Fibroblast of the conjunctiva (primary cell): ENCODE results near the gene PDE9A.

Experiments
- DNase-seq: peaks from one replicate; pipeline ENCODE4 v3.0.0-alpha.2; 2010; ENCODE audit warnings: low read depth

Gene PDE9A

DNA sequence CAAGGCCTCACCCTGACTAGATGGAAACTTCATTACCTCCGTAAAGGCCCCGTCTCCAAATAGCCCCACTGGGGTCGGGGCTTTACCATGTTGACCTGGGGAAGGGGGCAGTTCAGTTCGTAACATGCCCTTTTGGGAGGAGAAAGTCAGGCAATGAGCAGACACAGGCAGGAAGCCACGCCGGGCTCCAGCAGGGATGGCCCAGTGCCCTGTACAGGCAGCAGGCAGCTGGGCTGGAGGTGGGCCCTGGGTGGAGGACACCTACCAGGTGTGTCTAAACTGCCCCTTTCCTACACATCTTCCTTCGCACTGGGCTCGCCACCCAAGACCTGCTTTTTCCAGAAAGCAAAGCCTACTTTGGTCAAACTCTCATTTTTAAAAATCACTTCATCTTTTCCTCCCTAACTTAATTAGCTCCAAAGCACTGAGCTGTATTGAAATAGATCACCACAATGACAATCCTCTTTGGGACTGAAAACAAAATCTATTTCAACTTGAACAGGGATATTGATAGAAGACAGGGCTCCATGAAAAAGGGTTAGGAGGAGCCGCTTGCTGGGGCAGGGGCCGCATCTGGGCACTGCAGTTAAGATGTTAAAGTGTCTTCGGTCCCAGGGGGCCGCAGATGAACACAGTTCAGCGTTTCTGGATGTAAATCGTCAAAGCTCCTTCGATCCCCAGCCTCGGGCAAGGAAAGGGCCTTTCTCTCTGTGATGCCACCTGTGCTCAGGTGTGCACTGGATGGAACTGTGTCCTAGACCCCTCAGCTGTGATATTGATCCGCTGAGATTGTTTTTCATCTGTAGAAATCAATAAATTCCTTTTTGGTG, 104.6 kb downstream of the PDE9A start:
- DNase-seq, result no peak

DNA sequence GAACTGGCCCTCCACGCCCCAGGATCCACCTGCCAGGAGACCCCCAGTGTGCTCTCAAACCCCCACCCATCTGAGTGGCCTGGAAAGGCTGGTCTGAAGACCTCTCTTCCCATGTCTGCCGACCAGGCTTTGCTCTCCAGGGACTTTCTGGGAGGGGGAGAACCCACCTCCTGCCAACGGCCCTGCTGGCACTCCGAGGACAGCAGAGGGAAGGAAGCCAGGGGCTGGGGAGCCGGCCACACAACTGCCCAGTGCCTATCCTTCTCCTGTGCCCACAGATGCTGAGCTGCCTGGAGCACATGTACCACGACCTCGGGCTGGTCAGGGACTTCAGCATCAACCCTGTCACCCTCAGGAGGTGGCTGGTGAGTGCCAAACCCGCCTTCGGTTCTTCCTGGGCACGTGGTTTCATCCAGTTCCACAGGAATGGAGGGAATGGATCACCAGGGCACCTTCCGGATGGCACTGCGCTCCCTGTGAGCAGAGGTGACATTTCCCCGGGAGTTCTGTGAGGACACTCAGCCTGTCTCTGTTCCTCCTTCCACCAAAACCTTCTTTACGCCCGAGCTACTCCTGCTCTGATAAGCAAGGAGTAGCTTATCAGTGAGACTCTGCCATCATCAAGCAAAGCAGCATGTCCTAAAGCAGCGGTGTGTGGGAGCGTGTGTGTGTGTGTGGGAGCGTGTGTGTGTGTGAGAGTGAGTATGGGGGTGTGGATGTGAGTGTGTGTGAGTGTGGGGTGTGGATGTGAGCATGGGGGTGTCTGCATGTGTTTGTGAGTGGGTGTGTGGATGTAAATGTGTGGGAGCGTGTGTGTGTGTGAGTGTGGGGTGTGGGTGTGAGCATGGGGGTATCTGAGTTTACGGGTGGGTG, 105.5 kb downstream of the PDE9A start:
- DNase-seq, result no peak

GRCh38 chr21:42759594-42759927, 106.1 kb downstream of the PDE9A start:
- DNase-seq, result no peak

DNA sequence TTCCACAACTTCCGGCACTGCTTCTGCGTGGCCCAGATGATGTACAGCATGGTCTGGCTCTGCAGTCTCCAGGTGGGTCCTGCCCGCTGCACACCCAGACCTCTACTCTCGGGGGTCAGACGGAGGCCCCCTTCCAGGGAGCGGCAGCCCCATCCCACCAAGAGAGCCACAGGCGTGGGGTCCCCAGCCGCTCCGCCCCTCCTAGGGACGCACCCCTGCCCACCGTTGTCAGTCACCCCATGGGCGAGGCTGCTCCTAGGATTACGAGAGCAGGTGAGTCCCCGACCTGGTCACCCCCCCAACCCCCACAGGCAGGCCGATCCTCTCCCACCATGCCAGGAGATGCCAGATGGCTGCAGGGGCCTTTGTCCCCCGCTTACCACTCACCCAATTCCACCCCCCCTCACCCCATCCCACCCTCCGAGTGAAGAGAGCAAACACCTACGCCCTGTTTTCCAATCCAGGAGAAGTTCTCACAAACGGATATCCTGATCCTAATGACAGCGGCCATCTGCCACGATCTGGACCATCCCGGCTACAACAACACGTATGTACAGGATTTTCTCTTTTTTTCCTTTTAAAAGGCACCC, 107.0 kb downstream of the PDE9A start:
- no peak for DNase-seq

GRCh38 chr21:42760951-42761751, 107.7 kb downstream of the PDE9A start:
- no peak for DNase-seq

DNA sequence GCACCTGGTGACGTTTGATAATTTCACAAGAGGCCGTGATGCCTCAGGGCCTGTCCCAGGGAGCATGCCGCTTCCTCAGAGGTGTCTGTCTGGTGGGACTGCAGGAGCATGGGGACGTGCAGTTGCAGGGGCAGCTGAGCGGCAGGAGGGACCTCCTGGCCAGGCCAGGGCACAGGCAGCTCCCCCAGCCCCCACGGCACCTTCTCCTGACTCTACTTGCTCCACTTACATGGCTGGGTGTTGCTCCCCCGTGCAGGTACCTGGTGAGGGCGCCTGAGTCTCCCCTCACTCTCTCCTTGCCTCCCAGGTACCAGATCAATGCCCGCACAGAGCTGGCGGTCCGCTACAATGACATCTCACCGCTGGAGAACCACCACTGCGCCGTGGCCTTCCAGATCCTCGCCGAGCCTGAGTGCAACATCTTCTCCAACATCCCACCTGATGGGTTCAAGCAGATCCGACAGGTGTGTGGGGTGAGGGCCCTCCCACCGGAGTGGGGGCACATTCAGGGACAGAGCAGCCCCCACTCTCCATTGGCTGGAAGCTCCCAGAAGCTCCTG, 108.4 kb downstream of the PDE9A start:
- no peak for DNase-seq

- no peak for DNase-seq
Measured at GRCh38 chr21:42763581-42764442, 110.4 kb downstream of the PDE9A start.

- DNase-seq, result no peak
Measured at GRCh38 chr21:42764443-42764760, 111.0 kb downstream of the PDE9A start.

DNA sequence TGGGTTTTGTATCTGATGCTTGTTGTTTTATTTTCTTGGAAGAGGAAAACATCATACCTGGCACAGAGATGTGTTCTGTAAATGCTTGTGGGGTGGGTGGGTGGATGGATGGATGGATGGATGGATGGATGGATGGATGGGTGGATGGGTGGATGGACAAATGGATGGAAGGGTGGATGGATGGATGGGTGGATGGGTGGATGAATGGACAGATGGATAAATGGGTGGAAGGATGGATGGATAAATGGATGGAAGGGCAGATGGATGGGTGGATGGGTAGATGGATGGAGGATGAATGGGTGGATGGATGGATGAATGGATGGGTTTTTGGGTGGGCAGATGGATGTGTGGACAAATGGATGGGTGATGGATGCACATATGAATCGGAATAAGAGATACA, 111.5 kb downstream of the PDE9A start:
- no peak for DNase-seq

DNA sequence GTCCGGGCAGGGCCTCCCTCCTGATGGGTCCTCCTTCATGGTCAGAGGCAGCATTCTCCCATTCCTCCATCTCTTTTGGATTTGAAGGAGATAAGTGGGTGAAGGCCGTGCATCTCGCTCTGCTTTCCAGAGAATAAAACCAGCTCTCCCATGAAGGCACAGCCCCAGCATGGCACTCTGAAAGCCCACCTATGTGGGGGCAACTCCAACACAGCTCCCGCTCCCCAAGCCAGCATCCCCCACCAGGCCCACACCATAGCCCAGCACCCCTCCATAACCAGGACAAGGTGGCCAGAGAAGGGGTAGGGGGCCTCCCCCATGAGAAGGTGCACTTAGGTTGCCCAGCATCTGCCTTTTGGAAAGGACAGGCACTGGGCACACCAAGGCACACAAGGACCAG, 112.2 kb downstream of the PDE9A start:
- no peak for DNase-seq

DNA sequence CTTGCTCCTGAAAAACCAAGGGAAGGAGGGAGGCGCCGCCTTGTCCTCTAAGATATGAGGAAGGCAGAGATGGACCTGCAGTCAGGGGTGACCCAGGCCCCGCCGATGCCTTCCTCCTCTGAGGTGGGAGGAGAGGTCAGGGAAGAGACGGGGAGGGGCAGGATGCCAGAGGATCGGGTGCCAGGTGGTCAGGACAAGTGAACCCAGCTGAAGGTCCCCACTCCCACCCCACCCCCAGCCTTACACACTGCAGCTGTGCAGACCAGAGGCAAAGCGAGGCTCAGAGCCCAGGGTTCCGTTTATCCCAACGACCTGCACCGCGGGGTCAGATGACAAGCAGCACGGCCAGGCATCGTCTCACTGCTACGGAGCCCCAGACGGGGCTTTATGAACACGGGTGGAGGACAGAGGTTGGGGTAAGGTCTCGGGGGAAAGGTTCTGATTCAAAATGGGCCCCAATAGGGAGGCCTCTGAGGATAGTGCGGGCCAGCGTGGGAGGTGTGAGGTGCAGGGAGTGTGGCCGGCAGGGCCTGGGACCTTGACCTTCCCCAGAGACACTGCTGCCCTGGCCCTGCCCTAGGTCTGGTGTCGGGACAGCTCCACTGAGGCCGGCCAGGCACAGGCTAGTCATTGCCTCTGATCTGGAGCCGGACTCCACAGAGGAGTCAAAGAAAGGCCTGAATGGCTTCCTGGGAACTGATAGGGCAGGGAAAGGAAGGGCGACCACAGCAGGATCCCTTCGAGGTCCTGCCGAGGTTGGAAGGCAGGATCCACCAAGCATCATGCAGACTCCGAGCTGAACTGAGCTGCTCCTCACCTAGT, 113.5 kb downstream of the PDE9A start:
- DNase-seq, result no peak

DNA sequence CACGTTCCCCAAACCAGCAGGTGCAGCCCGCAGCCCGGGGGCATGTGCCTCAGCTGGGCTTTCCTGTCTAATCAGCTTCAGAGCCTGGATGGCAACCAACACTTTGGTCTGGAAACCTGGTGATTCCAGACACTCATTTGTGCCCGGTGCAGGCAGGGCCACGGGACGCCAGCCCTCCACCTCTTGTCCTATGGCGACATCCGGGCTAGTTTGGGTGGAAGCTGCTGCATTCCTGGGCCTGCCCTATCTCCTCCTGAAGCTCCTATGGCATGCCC, 114.1 kb downstream of the PDE9A start:
- DNase-seq, result no peak

- no peak for DNase-seq
Measured at GRCh38 chr21:42768324-42769121, 115.1 kb downstream of the PDE9A start.

DNA sequence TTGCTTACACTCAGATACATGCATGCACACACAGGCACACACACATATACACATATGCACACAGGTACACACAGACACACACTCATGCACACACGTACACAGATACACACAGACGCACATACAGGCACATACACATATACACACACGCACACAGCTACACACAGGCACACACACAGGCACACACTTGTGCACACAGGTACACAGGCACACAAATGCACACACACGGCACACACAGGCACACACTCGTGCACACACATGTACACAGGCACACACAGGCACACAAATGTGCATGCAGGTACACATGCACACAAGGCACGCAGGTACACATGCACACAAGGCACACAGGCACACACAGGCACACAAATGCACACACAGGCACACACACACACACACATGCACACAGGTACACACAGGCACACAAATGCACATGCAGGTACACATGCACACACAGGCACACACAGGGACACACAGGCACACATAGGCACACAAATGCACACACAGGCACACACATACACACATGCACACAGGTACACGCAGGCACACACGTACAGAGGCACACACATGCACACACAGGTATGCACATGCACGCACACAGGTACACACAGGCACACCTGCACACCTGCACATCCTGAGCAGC, 115.9 kb downstream of the PDE9A start:
- no peak for DNase-seq

DNA sequence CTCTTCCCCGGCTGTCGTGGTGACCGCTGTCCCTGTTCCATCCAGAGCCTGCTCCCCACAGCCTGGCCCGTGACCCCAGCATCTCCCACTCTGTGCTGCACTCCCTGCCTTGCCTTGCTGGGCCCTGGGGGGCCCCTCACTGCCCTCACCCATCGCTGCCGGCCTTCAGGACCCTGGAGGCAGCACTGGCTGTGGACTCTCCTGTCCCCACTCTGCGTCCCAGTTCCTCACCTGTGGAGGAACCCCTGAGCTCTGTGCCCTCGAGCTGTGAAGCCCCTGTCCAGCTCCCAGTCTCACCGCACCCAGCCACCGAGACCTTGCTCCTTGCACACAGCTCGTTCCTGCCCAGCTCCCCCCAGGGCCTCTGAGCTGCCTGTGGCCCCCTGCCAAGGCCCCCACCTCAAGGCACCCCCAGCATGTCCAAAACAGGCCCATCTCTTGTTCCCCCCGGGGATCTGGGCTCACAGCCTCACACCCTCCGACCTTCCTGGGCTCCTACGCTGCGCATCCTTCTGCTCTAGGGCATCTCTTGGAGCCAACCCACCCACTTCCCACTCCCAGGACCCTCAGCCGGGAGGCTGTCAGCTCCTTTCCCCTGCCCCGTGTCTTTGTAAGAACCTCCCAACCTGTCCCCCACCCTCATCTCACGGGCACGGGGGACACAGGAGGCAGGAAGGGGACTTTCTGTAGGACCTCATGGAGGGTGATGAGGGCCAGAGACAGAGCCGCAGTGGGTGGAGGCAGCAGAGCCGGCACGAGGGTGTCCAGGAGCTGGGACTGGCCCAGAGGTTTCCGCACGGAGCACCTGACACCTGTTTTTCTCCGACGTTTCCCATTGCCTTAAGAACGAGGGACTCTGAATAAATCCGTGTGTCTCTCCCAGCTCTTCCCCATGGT, 116.6 kb downstream of the PDE9A start:
- no peak for DNase-seq

DNA sequence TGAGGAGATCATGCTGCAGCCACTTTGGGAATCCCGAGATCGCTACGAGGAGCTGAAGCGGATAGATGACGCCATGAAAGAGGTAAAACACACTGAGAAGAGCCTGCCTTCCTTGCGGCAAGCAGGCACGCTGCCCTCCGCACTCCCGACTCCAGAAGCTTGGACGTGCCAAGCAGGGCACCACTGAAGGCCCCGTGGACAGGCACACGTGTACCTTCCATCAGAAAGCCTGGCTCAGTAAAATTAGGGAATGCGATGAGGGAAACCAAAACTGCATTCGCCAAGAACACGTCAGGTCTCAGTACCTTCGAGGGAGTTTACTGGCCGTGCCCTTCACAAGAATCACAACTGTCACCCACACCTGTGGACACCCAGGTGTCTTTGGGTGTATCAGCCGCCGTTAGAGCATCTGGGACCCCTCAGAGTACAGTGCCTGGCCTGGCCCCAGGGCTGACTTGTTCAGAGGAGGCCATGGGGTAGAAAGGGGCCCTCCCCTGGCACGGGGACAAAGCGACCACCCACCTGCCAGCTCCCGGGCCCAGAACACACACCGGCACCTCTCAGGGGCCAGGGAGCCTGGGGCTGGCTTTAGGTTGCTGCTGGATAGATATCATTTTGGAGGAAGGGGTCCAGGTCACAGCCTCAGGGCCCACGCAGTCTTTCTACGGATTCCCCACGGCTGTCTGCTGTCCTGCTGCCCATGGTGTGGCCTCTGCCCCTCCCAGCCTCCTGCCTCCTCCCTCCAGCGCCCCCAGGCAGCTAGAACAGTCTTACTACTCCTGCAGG, 117.5 kb downstream of the PDE9A start:
- no peak for DNase-seq

DNA sequence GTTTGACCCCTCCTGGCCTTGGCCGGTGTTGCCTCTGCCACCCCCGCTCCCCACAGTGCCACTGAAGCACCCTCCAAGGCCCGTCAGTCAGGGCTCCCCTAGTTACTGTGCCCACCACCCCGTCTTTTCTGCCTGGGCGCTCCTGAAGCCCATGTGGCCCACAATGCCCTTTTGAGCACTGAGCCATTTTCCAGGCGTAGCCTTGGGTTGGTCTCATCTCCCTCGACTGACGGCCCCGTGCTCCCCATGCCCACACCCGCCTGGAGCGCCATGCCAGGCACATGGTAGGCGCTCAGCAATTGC, 118.0 kb downstream of the PDE9A start:
- no peak for DNase-seq
